Liver (tissue), 9 donors: Measurements from ENCODE around the gene YBX3. TPM values are rescaled to one million over a fixed set of nuclear protein-coding genes. Genes with fewer than 3 reads are reported as not detected.

ENCODE experiments used
- DNase-seq: peaks from one replicate; pipeline ENCODE4 v3.0.0-alpha.2; 2017; ENCODE audit warnings: low spot score
- H3K27ac ChIP-seq, 2 donors: one replicate each; pipeline ENCODE4 v1.7.0; 2013; ENCODE audit warnings: inconsistent platforms in 2 of 2, low read length in 2 of 2, control low read depth in 1 of 2, low read depth in 1 of 2, mild to moderate bottlenecking in 1 of 2
- H3K27me3 ChIP-seq, 4 donors: one replicate each; pipeline versions ENCODE4 v1.6.1 to v1.7.0; 2013; ENCODE audit warnings: low read length in 3 of 4, inconsistent platforms in 1 of 4, mild to moderate bottlenecking in 1 of 4, moderate library complexity in 1 of 4; ENCODE audit not compliant: control insufficient read depth in 4 of 4, insufficient read depth in 4 of 4
- H3K36me3 ChIP-seq, 4 donors: one replicate each; pipeline versions ENCODE4 v1.6.1 to v1.7.0; 2013; ENCODE audit warnings: low read length in 3 of 4, mild to moderate bottlenecking in 3 of 4, low read depth in 1 of 4, moderate library complexity in 1 of 4; ENCODE audit not compliant: control insufficient read depth in 4 of 4, insufficient read depth in 3 of 4
- H3K4me1 ChIP-seq, 4 donors: one replicate each; pipeline versions ENCODE4 v1.6.1 to v1.7.0; 2013; ENCODE audit warnings: low read length in 3 of 4, mild to moderate bottlenecking in 3 of 4, moderate library complexity in 1 of 4; ENCODE audit not compliant: control insufficient read depth in 4 of 4, insufficient read depth in 4 of 4
- H3K4me3 ChIP-seq, 3 donors: one replicate each; pipeline versions ENCODE4 v1.6.1 to v1.7.0; 2013; ENCODE audit warnings: low read length in 3 of 3, control low read depth in 1 of 3, low read depth in 1 of 3, mild to moderate bottlenecking in 1 of 3
- H3K9ac ChIP-seq, 2 donors: one replicate each; pipeline ENCODE4 v1.7.0; 2013; ENCODE audit warnings: low read length in 2 of 2, mild to moderate bottlenecking in 2 of 2, moderate library complexity in 2 of 2, control low read depth in 1 of 2, low read depth in 1 of 2
- H3K9me3 ChIP-seq, 4 donors: one replicate each; pipeline versions ENCODE4 v1.6.1 to v1.7.0; 2013; ENCODE audit warnings: low read length in 3 of 4; ENCODE audit not compliant: control insufficient read depth in 4 of 4
- ATF3 ChIP-seq: IDR thresholded peaks from 2 replicates; pipeline ENCODE4 v1.6.1; 2016; ENCODE audit warnings: antibody characterized with exemption
- CTCF ChIP-seq: fragments of 150-350 bp; IDR thresholded peaks from 2 replicates; pipeline ENCODE4 v1.5.1; 2017; ENCODE audit warnings: improper control_type of control experiment, low read depth, low read length; ENCODE audit not compliant: missing input control
- EGR1 ChIP-seq, 2 donors: IDR thresholded peaks; 2 replicates each; pipeline ENCODE4 v1.6.1; 2016 to 2018; ENCODE audit warnings: antibody characterized with exemption in 2 of 2, low read depth in 2 of 2
- FOXA1 ChIP-seq: IDR thresholded peaks from 2 replicates; pipeline ENCODE4 v1.6.1; 2016; ENCODE audit warnings: antibody characterized with exemption
- FOXA2 ChIP-seq: IDR thresholded peaks from 2 replicates; pipeline ENCODE4 v1.6.1; 2016; ENCODE audit warnings: antibody characterized with exemption
- GABPA ChIP-seq, 2 donors: IDR thresholded peaks in 1 of 2; conservative IDR thresholded peaks in 1 of 2; 2 replicates each; pipeline ENCODE4 v1.6.1; 2016; ENCODE audit warnings: antibody characterized with exemption in 2 of 2, mild to moderate bottlenecking in 1 of 2, moderate library complexity in 1 of 2
- HNF4A ChIP-seq, 2 donors: conservative IDR thresholded peaks; 2 replicates each; pipeline ENCODE4 v1.6.1; 2016; ENCODE audit warnings: antibody characterized with exemption in 2 of 2, mild to moderate bottlenecking in 2 of 2
- HNF4G ChIP-seq: IDR thresholded peaks from 2 replicates; pipeline ENCODE4 v1.6.1; 2016; ENCODE audit warnings: antibody characterized with exemption
- JUND ChIP-seq, 2 donors: IDR thresholded peaks; 2 replicates each; pipeline ENCODE4 v1.6.1; 2016; ENCODE audit warnings: antibody characterized with exemption in 2 of 2
- MAX ChIP-seq: IDR thresholded peaks from 2 replicates; pipeline ENCODE4 v1.6.1; 2016; ENCODE audit warnings: antibody characterized with exemption
- NR2F2 ChIP-seq: IDR thresholded peaks from 2 replicates; pipeline ENCODE4 v1.6.1; 2016; ENCODE audit warnings: antibody characterized with exemption
- RAD21 ChIP-seq, 2 donors: IDR thresholded peaks; 2 replicates each; pipeline ENCODE4 v1.6.1; 2016; ENCODE audit warnings: antibody characterized with exemption in 2 of 2, mild to moderate bottlenecking in 2 of 2
- REST ChIP-seq: IDR thresholded peaks from 2 replicates; pipeline ENCODE4 v1.6.1; 2016; ENCODE audit warnings: antibody characterized with exemption, mild to moderate bottlenecking
- RXRA ChIP-seq, 2 donors: IDR thresholded peaks; 2 replicates each; pipeline ENCODE4 v1.6.1; 2017 to 2018; ENCODE audit warnings: antibody characterized with exemption in 2 of 2, mild to moderate bottlenecking in 1 of 2
- SP1 ChIP-seq: IDR thresholded peaks from 2 replicates; pipeline ENCODE4 v1.6.1; 2018; ENCODE audit warnings: antibody characterized with exemption, mild to moderate bottlenecking
- TAF1 ChIP-seq: conservative IDR thresholded peaks from 2 replicates; pipeline ENCODE4 v1.6.1; 2016; ENCODE audit warnings: antibody characterized with exemption, mild to moderate bottlenecking
- YY1 ChIP-seq: IDR thresholded peaks from 2 replicates; pipeline ENCODE4 v1.6.1; 2016; ENCODE audit warnings: antibody characterized with exemption, mild to moderate bottlenecking
- ZBTB33 ChIP-seq: IDR thresholded peaks from 2 replicates; pipeline ENCODE4 v1.6.1; 2016; ENCODE audit warnings: antibody characterized with exemption
- WGBS: extraction: QIAGEN DNeasy Blood & Tissue Kit; methylation state at CpG from one replicate; pipeline ENCODE4 v1.1.7; 2013; 5-methylcytosine and 5-hydroxymethylcytosine counted together
- polyA plus RNA-seq, 2 donors: library from polyadenylated mRNA; stranded (reverse) in 1 of 2; unstranded in 1 of 2; fragments of 200-250 nt in 1 of 2; fragments of >200 nt in 1 of 2; fragmentation: Nextera tagmentation in 1 of 2; extraction: Ambion mirVana in 1 of 2; gene quantifications; one replicate each; pipeline versions ENCODE4 v1.2.1 to v1.2.3, GENCODE V29; 2013 to 2015
- total RNA-seq, 2 donors: library from RNA; depleted of rRNA; stranded (reverse); fragments of >200 nt; gene quantifications; one replicate each; pipeline ENCODE4 v1.2.3, GENCODE V29; 2014
- donor health status: healthy.
- donor health status: healthy.
- donor health status: healthy.
- donor health status: healthy.
- donor health status: healthy.

The YBX3 gene
- total and polyA plus RNA-seq, 4 donors, result 6.8 to 116 (median 15.7) TPM

GRCh38 chr12:10736463-10736862 is 13.3 kb upstream of the YBX3 start:
- no peak overlapping the region for H3K9ac ChIP-seq
- H3K9me3 ChIP-seq, result no peaks in the 10 kb centered on the region
- H3K27ac ChIP-seq, result no peak overlapping the region
- 63% methylated on average over 1 of the region's 1 CpG for WGBS
- TF ChIP-seq FOXA1, result no peak
- H3K27me3 ChIP-seq, result peaks cover 0 to 4% (median 0%) of the 10 kb centered on the region in 4 donors
- H3K4me1 ChIP-seq, result no peaks in the 10 kb centered on the region
- no peaks in the 10 kb centered on the region for H3K36me3 ChIP-seq
- H3K4me3 ChIP-seq, result no peak overlapping the region
- no peak for DNase-seq

- no peak overlapping the region for H3K4me3 ChIP-seq
- DNase-seq, result no peak
- no peak overlapping the region for H3K27ac ChIP-seq
- no peak overlapping the region for H3K9ac ChIP-seq
- peaks cover 0 to 4% (median 0%) of the 10 kb centered on the region in 4 donors for H3K27me3 ChIP-seq
- no peaks in the 10 kb centered on the region for H3K9me3 ChIP-seq
- no peaks in the 10 kb centered on the region for H3K36me3 ChIP-seq
- H3K4me1 ChIP-seq, result no peaks in the 10 kb centered on the region
- TF ChIP-seq RXRA (IDR thresholded peaks at IDR 0.05) (no peak), ZBTB33 (no peak)
Observed at GRCh38 chr12:10735428-10735827, 12.3 kb upstream of the YBX3 start.

- Histone ChIP-seq H3K36me3 (no peaks in the 10 kb centered on the region), H3K27me3 (peaks cover 0 to 4% (median 0%) of the 10 kb centered on the region in 4 donors), H3K9ac (no peak overlapping the region), H3K4me1 (no peaks in the 10 kb centered on the region), H3K9me3 (no peaks in the 10 kb centered on the region), H3K4me3 (no peak overlapping the region), H3K27ac (no peak overlapping the region)
- 82% methylated on average over 4 of the region's 4 CpGs for WGBS
- TF ChIP-seq EGR1 (IDR thresholded peaks at IDR 0.05; ENCODE audit: low read depth in 2 of 2), result no peak
- TF ChIP-seq TAF1, result no peak
- no peak for TF ChIP-seq NR2F2
- no peak for TF ChIP-seq REST
- no peak for TF ChIP-seq RXRA (IDR thresholded peaks at IDR 0.05)
- no peak for TF ChIP-seq RAD21 (IDR thresholded peaks at IDR 0.05)
- TF ChIP-seq ZBTB33, result no peak
- no peak for TF ChIP-seq ATF3
- no peak for TF ChIP-seq GABPA (IDR thresholded peaks at IDR 0.05 in 1 of 2, conservative IDR thresholded peaks at IDR 0.05 in 1 of 2)
- no peak for TF ChIP-seq YY1
- no peak for TF ChIP-seq HNF4A (conservative IDR thresholded peaks at IDR 0.05)
- no peak for TF ChIP-seq JUND (IDR thresholded peaks at IDR 0.05)
- no peak for TF ChIP-seq FOXA1
- no peak for TF ChIP-seq MAX
- no peak for TF ChIP-seq HNF4G
- TF ChIP-seq CTCF, result no peak
- TF ChIP-seq SP1, result no peak
- no peak for TF ChIP-seq FOXA2
- DNase-seq, result no peak
Observed at GRCh38 chr12:10732549-10732948, 9.4 kb upstream of the YBX3 start.
